H9 (cell line): ENCODE measurements around the gene CCDC70. TPM values are rescaled to one million over a fixed set of nuclear protein-coding genes. Genes with fewer than 3 reads are reported as not detected.

ENCODE experiments used
- DNase-seq: peaks from one replicate; pipeline ENCODE4 v3.0.0-alpha.2; 2017
- H2AFZ ChIP-seq: one replicate; pipeline ENCODE4 v1.6.1; 2013; ENCODE audit warnings: mild to moderate bottlenecking, low read length, control low read depth, moderate library complexity
- H2AK5ac ChIP-seq: 2 replicates; pipeline ENCODE4 v1.6.1; 2013; ENCODE audit warnings: low read length, control low read depth, mixed read lengths; ENCODE audit not compliant: insufficient read length
- H2BK120ac ChIP-seq: one replicate; pipeline ENCODE4 v1.6.1; 2013; ENCODE audit warnings: low read depth, mild to moderate bottlenecking, low read length, control low read depth, inconsistent platforms; ENCODE audit not compliant: poor library complexity, severe bottlenecking
- H2BK12ac ChIP-seq: 2 replicates; pipeline ENCODE4 v1.6.1; 2013; ENCODE audit warnings: low read length, control low read depth, mixed read lengths, low read depth; ENCODE audit not compliant: insufficient read length
- H2BK15ac ChIP-seq: 2 replicates; pipeline ENCODE4 v1.6.1; 2013; ENCODE audit warnings: low read depth, low read length, control low read depth
- H2BK20ac ChIP-seq: one replicate; pipeline ENCODE4 v1.6.1; 2013; ENCODE audit warnings: low read depth, mild to moderate bottlenecking, low read length, control low read depth, inconsistent platforms; ENCODE audit not compliant: poor library complexity, severe bottlenecking
- H2BK5ac ChIP-seq: 2 replicates; pipeline ENCODE4 v1.6.1; 2013; ENCODE audit warnings: low read length, control low read depth, mixed read lengths; ENCODE audit not compliant: insufficient read length
- H3K14ac ChIP-seq: 2 replicates; pipeline ENCODE4 v1.6.1; 2013; ENCODE audit warnings: low read length, control low read depth; ENCODE audit not compliant: insufficient read depth
- H3K18ac ChIP-seq: 2 replicates; pipeline ENCODE4 v1.6.1; 2013; ENCODE audit warnings: low read depth, mild to moderate bottlenecking, mixed read lengths, low read length, control low read depth; ENCODE audit not compliant: insufficient read length
- H3K23ac ChIP-seq: 2 replicates; pipeline ENCODE4 v1.6.1; 2013; ENCODE audit warnings: low read length, control low read depth, mixed read lengths, low read depth; ENCODE audit not compliant: insufficient read length
- H3K23me2 ChIP-seq: 2 replicates; pipeline ENCODE4 v1.6.1; 2013; ENCODE audit warnings: low read depth, mild to moderate bottlenecking, mixed read lengths, low read length, control low read depth; ENCODE audit not compliant: insufficient read length, poor library complexity, severe bottlenecking
- H3K27ac ChIP-seq: 2 replicates; pipeline ENCODE4 v1.5.1; 2013; ENCODE audit warnings: low read length, control low read depth, mixed read lengths, low read depth; ENCODE audit not compliant: insufficient read length
- H3K27me3 ChIP-seq: 2 replicates; pipeline ENCODE4 v1.6.1; 2013; ENCODE audit warnings: low read length, control low read depth, inconsistent platforms; ENCODE audit not compliant: insufficient read depth
- H3K4ac ChIP-seq: 2 replicates; pipeline ENCODE4 v1.6.1; 2013; ENCODE audit warnings: low read depth, mild to moderate bottlenecking, control low read depth, inconsistent platforms, low read length, moderate library complexity
- H3K4me1 ChIP-seq: 2 replicates; pipeline ENCODE4 v1.6.1; 2013; ENCODE audit warnings: low read length, control low read depth, inconsistent platforms; ENCODE audit not compliant: insufficient read depth
- H3K4me2 ChIP-seq: 2 replicates; pipeline ENCODE4 v1.6.1; 2013; ENCODE audit warnings: low read length, control low read depth, mixed read lengths; ENCODE audit not compliant: insufficient read length, insufficient read depth
- H3K56ac ChIP-seq: 2 replicates; pipeline ENCODE4 v1.6.1; 2013; ENCODE audit warnings: low read depth, mild to moderate bottlenecking, mixed read lengths, low read length, control low read depth; ENCODE audit not compliant: insufficient read length
- H3K79me1 ChIP-seq: 2 replicates; pipeline ENCODE4 v1.6.1; 2013; ENCODE audit warnings: low read depth, mild to moderate bottlenecking, moderate library complexity, low read length, control low read depth, inconsistent platforms; ENCODE audit not compliant: insufficient read depth, poor library complexity, severe bottlenecking
- H3K79me2 ChIP-seq: 2 replicates; pipeline ENCODE4 v1.6.1; 2013; ENCODE audit warnings: low read length, control low read depth, inconsistent platforms; ENCODE audit not compliant: insufficient read depth
- H3K9ac ChIP-seq: 2 replicates; pipeline ENCODE4 v1.6.1; 2013; ENCODE audit warnings: low read length, control low read depth, mixed read lengths; ENCODE audit not compliant: insufficient read length; ENCODE audit errors: extremely low read depth
- H3K9me3 ChIP-seq: one replicate; pipeline ENCODE4 v1.6.1; 2013; ENCODE audit warnings: low read depth, low read length, inconsistent platforms; ENCODE audit not compliant: control insufficient read depth
- H3T11ph ChIP-seq: one replicate; pipeline ENCODE4 v1.6.1; 2013; ENCODE audit warnings: mild to moderate bottlenecking, low read length, control low read depth, inconsistent platforms
- H4K20me1 ChIP-seq: one replicate; pipeline ENCODE4 v1.6.1; 2013; ENCODE audit not compliant: control insufficient read depth, insufficient read length, insufficient read depth
- H4K5ac ChIP-seq: 2 replicates; pipeline ENCODE4 v1.6.1; 2013; ENCODE audit warnings: low read depth, mild to moderate bottlenecking, mixed read lengths, low read length, control low read depth; ENCODE audit not compliant: insufficient read length
- H4K8ac ChIP-seq: replicated peaks from 2 replicates; pipeline ENCODE4 v1.6.1; 2013; ENCODE audit warnings: low read length, control low read depth, mixed read lengths, low read depth; ENCODE audit not compliant: insufficient read length
- H4K91ac ChIP-seq: 2 replicates; pipeline ENCODE4 v1.6.1; 2013; ENCODE audit warnings: low read depth, mild to moderate bottlenecking, moderate library complexity, mixed read lengths, low read length, control low read depth; ENCODE audit not compliant: insufficient read length
- H3K27ac Mint-ChIP-seq, 3 experiments: 2 replicates in 2 of 3; 3 replicates in 1 of 3; pipeline ENCODE4 v1.8.0; 2020 to 2021; ENCODE audit warnings: mixed read lengths in 3 of 3, mild to moderate bottlenecking in 1 of 3, moderate library complexity in 1 of 3
- H3K27me3 Mint-ChIP-seq: 2 replicates; pipeline ENCODE4 v1.8.0; 2021; ENCODE audit warnings: low read depth, mild to moderate bottlenecking, moderate library complexity, mixed read lengths
- H3K36me3 Mint-ChIP-seq, 3 experiments: 2 replicates in 2 of 3; 3 replicates in 1 of 3; pipeline ENCODE4 v1.8.0; 2020 to 2021; ENCODE audit warnings: low read depth in 3 of 3, mixed read lengths in 3 of 3; ENCODE audit not compliant: insufficient read depth in 1 of 3
- H3K4me1 Mint-ChIP-seq, 2 experiments: 2 replicates each; pipeline ENCODE4 v1.8.0; 2020; ENCODE audit warnings: mixed read lengths in 2 of 2
- H3K4me3 Mint-ChIP-seq, 2 experiments: 2 replicates in 1 of 2; 3 replicates in 1 of 2; pipeline ENCODE4 v1.8.0; 2020 to 2021; ENCODE audit warnings: mild to moderate bottlenecking in 2 of 2, mixed read lengths in 2 of 2, moderate library complexity in 1 of 2
- H3K9me3 Mint-ChIP-seq, 2 experiments: 2 replicates in 1 of 2; 3 replicates in 1 of 2; pipeline ENCODE4 v1.8.0; 2020; ENCODE audit warnings: mild to moderate bottlenecking in 2 of 2, mixed read lengths in 2 of 2, moderate library complexity in 1 of 2
- WGBS: extraction: QIAGEN DNeasy Blood & Tissue Kit; methylation state at CpG from one replicate; pipeline ENCODE4 v1.1.7; 2013; ENCODE audit warnings: missing lambda C conversion rate, low lambda C conversion rate, mixed read lengths; ENCODE audit not compliant: insufficient read length; ENCODE audit errors: extremely low coverage; 5-methylcytosine and 5-hydroxymethylcytosine counted together
- total RNA-seq: library from RNA; stranded (reverse); gene quantifications from 2 replicates; pipeline ENCODE4 v1.2.1, GENCODE V29; 2021
- TF ChIP-seq, protein P1 (sequence below): fragments of 200-600 bp; sonication (generic); conservative IDR thresholded peaks from 3 replicates; pipeline ENCODE4 v1.8.0; 2021; ENCODE audit warnings: antibody characterized with exemption, mild to moderate bottlenecking

The CCDC70 gene
- total RNA-seq, 1 experiment from 2014 or later = not detected

DNA sequence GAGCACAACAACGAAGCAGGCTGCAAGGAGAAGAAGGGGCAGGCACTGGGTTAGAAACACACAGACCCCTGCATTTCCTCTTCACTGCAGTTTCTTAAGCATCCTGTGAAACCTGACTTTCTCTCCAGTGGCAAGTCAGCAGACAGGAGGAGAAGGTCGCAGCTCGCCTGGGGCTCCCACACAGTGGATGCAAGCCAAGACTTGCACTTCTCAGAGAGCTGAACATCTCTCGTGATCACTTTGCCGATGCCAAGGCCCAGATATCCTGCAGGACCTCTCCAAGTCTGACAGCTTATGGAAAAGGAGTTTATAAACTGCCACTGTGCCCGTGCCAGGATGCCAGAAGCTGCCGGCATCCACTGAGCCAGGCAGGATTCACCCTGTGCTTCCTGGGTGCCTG is 35.2 kb upstream of the CCDC70 start:
- no peaks in the 10 kb centered on the region for H3K79me1 ChIP-seq
- no peak overlapping the region for H3K4me3 Mint-ChIP-seq
- no peak overlapping the region for H3K4ac ChIP-seq
- H4K91ac ChIP-seq = no peak overlapping the region
- no peaks in the 10 kb centered on the region for H3K36me3 Mint-ChIP-seq
- no peak overlapping the region for H4K5ac ChIP-seq
- no peak overlapping the region for H2BK15ac ChIP-seq
- no peak overlapping the region for H3K27ac Mint-ChIP-seq
- TF ChIP-seq, protein P1, sequence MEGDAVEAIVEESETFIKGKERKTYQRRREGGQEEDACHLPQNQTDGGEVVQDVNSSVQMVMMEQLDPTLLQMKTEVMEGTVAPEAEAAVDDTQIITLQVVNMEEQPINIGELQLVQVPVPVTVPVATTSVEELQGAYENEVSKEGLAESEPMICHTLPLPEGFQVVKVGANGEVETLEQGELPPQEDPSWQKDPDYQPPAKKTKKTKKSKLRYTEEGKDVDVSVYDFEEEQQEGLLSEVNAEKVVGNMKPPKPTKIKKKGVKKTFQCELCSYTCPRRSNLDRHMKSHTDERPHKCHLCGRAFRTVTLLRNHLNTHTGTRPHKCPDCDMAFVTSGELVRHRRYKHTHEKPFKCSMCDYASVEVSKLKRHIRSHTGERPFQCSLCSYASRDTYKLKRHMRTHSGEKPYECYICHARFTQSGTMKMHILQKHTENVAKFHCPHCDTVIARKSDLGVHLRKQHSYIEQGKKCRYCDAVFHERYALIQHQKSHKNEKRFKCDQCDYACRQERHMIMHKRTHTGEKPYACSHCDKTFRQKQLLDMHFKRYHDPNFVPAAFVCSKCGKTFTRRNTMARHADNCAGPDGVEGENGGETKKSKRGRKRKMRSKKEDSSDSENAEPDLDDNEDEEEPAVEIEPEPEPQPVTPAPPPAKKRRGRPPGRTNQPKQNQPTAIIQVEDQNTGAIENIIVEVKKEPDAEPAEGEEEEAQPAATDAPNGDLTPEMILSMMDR = no peak
- no peak overlapping the region for H3K56ac ChIP-seq
- no peaks in the 10 kb centered on the region; the same call in 1 of the 2 replicates for H3K27me3 Mint-ChIP-seq
- peak overlapping the region; percentile 39 for H3K9ac ChIP-seq
- no peaks in the 10 kb centered on the region for H3K4me1 ChIP-seq
- no peak overlapping the region for H3K27ac ChIP-seq
- no peak overlapping the region for H3K18ac ChIP-seq
- H4K20me1 ChIP-seq = no peaks in the 10 kb centered on the region
- no peak overlapping the region for H4K8ac ChIP-seq
- H3K27me3 ChIP-seq = no peaks in the 10 kb centered on the region
- no peak overlapping the region for H2AK5ac ChIP-seq
- H3K9me3 ChIP-seq = no peaks in the 10 kb centered on the region
- H2BK120ac ChIP-seq = no peak overlapping the region
- H3K14ac ChIP-seq = 0 out of 2 replicates have a peak overlapping the region, but pooled peaks have one; percentile 46
- no peak for DNase-seq
- H3K23ac ChIP-seq = no peak overlapping the region
- no peaks in the 10 kb centered on the region for H3K23me2 ChIP-seq
- no peak overlapping the region for H2BK20ac ChIP-seq
- no peak overlapping the region for H2BK5ac ChIP-seq
- H3K9me3 Mint-ChIP-seq = no peaks in the 10 kb centered on the region
- WGBS = no CpG with 5 or more reads among the region's 7 CpGs
- no peak overlapping the region for H2BK12ac ChIP-seq
- H3K4me1 Mint-ChIP-seq = peaks cover 15 to 18% of the 10 kb centered on the region in 2 experiments
- no peak overlapping the region for H3T11ph ChIP-seq
- H3K4me2 ChIP-seq = no peak overlapping the region
- no peaks in the 10 kb centered on the region for H3K79me2 ChIP-seq
- H2AFZ ChIP-seq = no peak overlapping the region
